ENCODE measurements around the gene GALNTL6.

DNA sequence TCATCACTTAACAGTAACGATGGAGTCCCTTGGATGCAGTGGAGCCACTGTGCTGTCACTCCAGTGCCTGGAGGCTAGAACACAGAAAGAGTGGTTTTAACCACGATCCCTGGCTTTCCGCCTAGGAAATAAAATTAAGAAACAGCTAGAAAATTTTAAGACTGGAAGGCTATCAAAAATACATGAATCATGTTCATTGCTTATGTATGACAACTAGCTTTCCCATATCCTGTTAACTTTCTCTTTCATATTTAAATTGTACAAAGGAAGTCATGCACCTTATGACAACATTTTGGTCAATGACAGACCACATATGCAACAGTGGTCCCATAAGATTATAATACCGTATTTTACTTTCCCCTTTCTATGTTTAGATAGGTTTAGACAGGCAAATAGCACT, 115.1 kb downstream of the GALNTL6 start:
- no peak for TF ChIP-seq POLR2A (IDR thresholded peaks at IDR 0.05; ENCODE audit: low read length)
- TF ChIP-seq GATA1 (IDR thresholded peaks at IDR 0.05; ENCODE audit: low read depth, low read length) = no peak
